Measurements from ENCODE around the gene ELOVL6. TPM values are rescaled to one million over a fixed set of nuclear protein-coding genes. Genes with fewer than 3 reads are reported as not detected.

The ELOVL6 gene
- total and polyA plus RNA-seq, 3 experiments from 2014 or later: 3.9 to 5.5 (median 4.3) TPM

GRCh38 chr4:109998867-109999584 lies 199.4 kb downstream of the ELOVL6 start:
- peak in 2 of 5 donors; percentile 42 to 51 for DNase-seq
- no peaks in the 10 kb centered on the region for H3K9me3 Mint-ChIP-seq
- Histone ChIP-seq H3K4me3 (ENCODE audit: low read length) (no peak overlapping the region), H3K27ac (ENCODE audit: low read depth, low read length) (no peak overlapping the region), H3K9me3 (ENCODE audit: low read length) (no peaks in the 10 kb centered on the region), H3K36me3 (ENCODE audit: insufficient read depth, low read length) (no peaks in the 10 kb centered on the region), H3K4me1 (ENCODE audit: insufficient read depth, low read length) (no peaks in the 10 kb centered on the region), H3K27me3 (ENCODE audit: insufficient read depth, low read length, poor library complexity, severe bottlenecking) (no peaks in the 10 kb centered on the region)
- ChIA-PET POLR2A (no interaction called here), CTCF (interaction anchor here (0.6 to 7.8 kb wide), 11 partner anchors 11 to 574 kb away, joined by 3 to 106 read pairs (median 5); no protein-coding TSS in a partner anchor)
- H3K27me3 Mint-ChIP-seq: peaks cover 0 to 15% of the 10 kb centered on the region in 2 donors
- H3K4me1 Mint-ChIP-seq: peaks cover 0 to 10% (median 8%) of the 10 kb centered on the region in 3 donors
- no peaks in the 10 kb centered on the region for H3K36me3 Mint-ChIP-seq
- no peak overlapping the region for H3K27ac Mint-ChIP-seq
- no peak overlapping the region for H3K4me3 Mint-ChIP-seq

- CTCF ChIA-PET: interaction anchor here (0.6 to 7.8 kb wide), 3 partner anchors 23 to 519 kb away, joined by 3 to 106 read pairs (median 16); no protein-coding TSS in a partner anchor
Measured at GRCh38 chr4:109996526-109996925, 201.9 kb downstream of the ELOVL6 start.

More at GRCh38 chr4:109996526-109996925, 201.9 kb downstream of the ELOVL6 start:
- Mint-ChIP-seq H3K4me1 (peaks cover 0 to 8% (median 7%) of the 10 kb centered on the region in 3 donors), H3K27me3 (peaks cover 0 to 28% of the 10 kb centered on the region in 2 donors), H3K36me3 (no peaks in the 10 kb centered on the region), H3K4me3 (no peak overlapping the region), H3K27ac (no peak overlapping the region), H3K9me3 (no peaks in the 10 kb centered on the region)
- Histone ChIP-seq H3K27ac (ENCODE audit: low read depth, low read length) (no peak overlapping the region), H3K4me1 (ENCODE audit: insufficient read depth, low read length) (no peaks in the 10 kb centered on the region), H3K4me3 (ENCODE audit: low read length) (no peak overlapping the region), H3K9me3 (ENCODE audit: low read length) (no peaks in the 10 kb centered on the region), H3K36me3 (ENCODE audit: insufficient read depth, low read length) (no peaks in the 10 kb centered on the region), H3K27me3 (ENCODE audit: insufficient read depth, low read length, poor library complexity, severe bottlenecking) (no peaks in the 10 kb centered on the region)
- no peak for DNase-seq
- POLR2A ChIA-PET: no interaction called here
